ENCODE measurements around the gene SEMA3E.

Gene SEMA3E

DNA sequence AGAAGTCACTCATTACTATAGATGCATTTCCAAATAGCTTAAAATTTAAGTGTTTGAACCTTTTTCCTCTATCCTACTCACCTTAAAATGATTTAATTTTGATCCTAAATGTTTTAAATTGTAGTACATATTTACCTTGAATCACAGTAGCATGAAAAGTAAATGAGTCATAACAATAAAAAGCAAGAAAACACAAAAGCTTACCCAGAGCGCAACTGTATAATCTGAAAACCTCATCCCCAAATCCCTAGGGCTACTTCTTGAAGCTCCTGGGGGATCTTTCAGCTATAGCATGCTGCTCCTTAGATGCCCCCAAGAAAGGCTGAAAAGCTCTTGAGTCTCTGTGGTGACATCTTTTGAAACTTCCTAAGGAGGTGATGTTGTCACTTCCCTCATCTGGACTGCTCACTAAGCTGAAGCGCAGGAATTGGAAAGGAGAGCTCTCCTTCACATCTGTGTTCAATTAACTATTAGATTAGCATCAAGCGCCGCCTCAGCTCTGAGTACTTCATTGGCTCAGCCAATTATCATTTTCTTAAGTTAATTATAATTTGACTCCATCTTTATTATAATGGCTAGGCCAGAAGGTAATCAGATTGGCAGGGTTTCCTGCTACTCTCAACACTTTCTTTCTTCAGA is 60.2 kb downstream of the SEMA3E start:
- H3K36me3 ChIP-seq (ENCODE audit: insufficient read depth, low read length), result no peaks in the 10 kb centered on the region
- no peak overlapping the region for H3K9ac ChIP-seq (ENCODE audit: insufficient read length)
- TF ChIP-seq FOXP2 (optimal IDR thresholded peaks at IDR 0.05; ENCODE audit: control extremely low read depth, extremely low read length, insufficient read depth) (no peak), POLR2AphosphoS5 (IDR thresholded peaks at IDR 0.05; ENCODE audit: borderline replicate concordance, low read depth, low read length) (no peak)
- peak; percentile 14 for DNase-seq (ENCODE audit: low read depth, low spot score)
- H3K9me3 ChIP-seq (ENCODE audit: low read depth, low read length), result no peaks in the 10 kb centered on the region
- peak overlapping the region; percentile 21; the same call in 1 of the 2 replicates for H3K27ac ChIP-seq
- no peak overlapping the region for H3K4me3 ChIP-seq

DNA sequence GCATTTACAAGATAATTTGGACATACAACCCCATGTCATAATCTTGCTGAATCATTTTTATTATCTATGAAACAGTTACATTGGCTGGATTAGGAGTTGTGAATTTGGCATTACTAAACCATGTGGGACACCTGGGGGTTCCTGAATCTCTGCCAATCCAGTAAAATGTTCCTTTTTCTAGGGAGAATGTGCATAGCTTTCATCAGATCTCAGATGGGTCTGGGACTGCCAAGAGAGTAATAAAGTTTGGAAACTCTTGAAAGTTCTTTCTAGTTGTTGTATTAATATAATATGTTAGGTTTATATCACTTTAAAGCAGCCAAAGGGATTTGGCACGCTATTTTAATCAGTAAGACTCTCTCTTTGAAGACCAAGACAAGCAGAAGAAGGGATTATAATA is 62.7 kb downstream of the SEMA3E start:
- TF ChIP-seq EZH2 (IDR thresholded peaks at IDR 0.05) (no peak), POLR2AphosphoS5 (IDR thresholded peaks at IDR 0.05; ENCODE audit: borderline replicate concordance, low read depth, low read length) (no peak), FOXP2 (optimal IDR thresholded peaks at IDR 0.05; ENCODE audit: control extremely low read depth, extremely low read length, insufficient read depth) (no peak)
- H3K9me3 ChIP-seq (ENCODE audit: low read depth, low read length), result no peaks in the 10 kb centered on the region
- no peaks in the 10 kb centered on the region for H3K36me3 ChIP-seq (ENCODE audit: insufficient read depth, low read length)
- peak overlapping the region; percentile 78 for H3K27ac ChIP-seq
- peak; percentile 3 for DNase-seq (ENCODE audit: low read depth, low spot score)
- no peak overlapping the region for H3K9ac ChIP-seq (ENCODE audit: insufficient read length)
- H3K4me3 ChIP-seq, result peak overlapping the region; percentile 45

DNA sequence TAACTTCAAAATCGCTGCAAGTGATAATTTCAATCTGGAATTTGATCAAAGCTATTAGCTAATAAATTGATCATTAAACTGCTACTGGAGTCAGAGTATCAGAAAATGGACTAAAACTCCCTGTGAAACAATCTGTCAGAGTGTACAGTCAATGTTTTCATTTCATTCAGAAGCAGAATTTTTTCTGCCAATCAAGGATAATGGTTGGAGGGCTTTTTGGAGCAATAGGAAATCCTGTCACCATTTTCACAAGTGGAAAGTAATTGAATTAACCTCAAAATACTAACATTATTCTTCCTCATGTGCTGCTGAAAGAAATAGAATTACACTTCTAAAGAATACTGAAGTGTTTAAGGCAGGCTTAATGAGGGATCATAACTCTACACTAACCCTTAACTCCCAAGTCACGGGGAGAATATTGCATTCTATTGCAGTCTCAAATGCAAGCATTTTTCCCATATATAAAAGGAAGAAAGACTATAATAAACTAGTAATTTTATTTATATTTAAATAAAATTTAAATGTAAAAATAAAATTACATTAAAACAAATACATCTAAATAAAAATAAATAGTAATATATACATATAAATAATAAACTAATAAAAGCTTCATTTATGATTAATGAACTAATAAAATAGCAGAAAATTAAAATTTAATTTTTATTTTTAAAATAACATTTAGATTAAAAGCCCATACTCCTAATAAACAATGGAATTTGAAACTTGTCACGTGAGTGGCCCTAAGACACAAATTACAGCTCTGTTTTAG is 67.1 kb downstream of the SEMA3E start:
- H3K27ac ChIP-seq, result no peak overlapping the region
- no peak overlapping the region for H3K9ac ChIP-seq (ENCODE audit: insufficient read length)
- TF ChIP-seq FOXP2 (optimal IDR thresholded peaks at IDR 0.05; ENCODE audit: control extremely low read depth, extremely low read length, insufficient read depth) (no peak), EZH2 (IDR thresholded peaks at IDR 0.05) (no peak), POLR2AphosphoS5 (IDR thresholded peaks at IDR 0.05; ENCODE audit: borderline replicate concordance, low read depth, low read length) (no peak)
- no peaks in the 10 kb centered on the region for H3K36me3 ChIP-seq (ENCODE audit: insufficient read depth, low read length)
- no peak overlapping the region for H3K4me3 ChIP-seq
- DNase-seq (ENCODE audit: low read depth, low spot score), result no peak
- no peaks in the 10 kb centered on the region for H3K9me3 ChIP-seq (ENCODE audit: low read depth, low read length)

DNA sequence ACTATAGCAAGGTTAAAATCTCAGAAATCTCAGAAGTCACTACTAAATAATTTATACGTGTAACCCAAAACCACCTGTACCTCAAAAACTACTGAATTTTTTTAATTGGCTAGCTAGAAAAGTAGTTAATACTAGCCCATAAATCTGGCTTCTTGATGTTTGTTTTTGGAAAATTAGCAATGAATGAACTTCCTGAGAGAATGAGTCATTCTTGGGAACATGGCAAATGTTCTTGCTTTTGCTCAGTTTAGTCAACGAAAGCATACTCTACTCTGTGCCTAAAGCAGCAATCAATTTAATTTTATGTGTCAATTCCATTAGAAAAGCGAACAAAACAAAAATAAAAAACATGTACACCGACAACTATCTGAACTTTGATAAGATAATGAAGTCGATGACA is 69.2 kb downstream of the SEMA3E start:
- Histone ChIP-seq H3K27ac (no peak overlapping the region), H3K36me3 (ENCODE audit: insufficient read depth, low read length) (no peaks in the 10 kb centered on the region), H3K9me3 (ENCODE audit: low read depth, low read length) (no peaks in the 10 kb centered on the region), H3K4me3 (no peak overlapping the region), H3K9ac (ENCODE audit: insufficient read length) (no peak overlapping the region)
- no peak for DNase-seq (ENCODE audit: low read depth, low spot score)
- no peak for TF ChIP-seq FOXP2 (optimal IDR thresholded peaks at IDR 0.05; ENCODE audit: control extremely low read depth, extremely low read length, insufficient read depth)
- no peak for TF ChIP-seq POLR2AphosphoS5 (IDR thresholded peaks at IDR 0.05; ENCODE audit: borderline replicate concordance, low read depth, low read length)
- no peak for TF ChIP-seq EZH2 (IDR thresholded peaks at IDR 0.05)

DNA sequence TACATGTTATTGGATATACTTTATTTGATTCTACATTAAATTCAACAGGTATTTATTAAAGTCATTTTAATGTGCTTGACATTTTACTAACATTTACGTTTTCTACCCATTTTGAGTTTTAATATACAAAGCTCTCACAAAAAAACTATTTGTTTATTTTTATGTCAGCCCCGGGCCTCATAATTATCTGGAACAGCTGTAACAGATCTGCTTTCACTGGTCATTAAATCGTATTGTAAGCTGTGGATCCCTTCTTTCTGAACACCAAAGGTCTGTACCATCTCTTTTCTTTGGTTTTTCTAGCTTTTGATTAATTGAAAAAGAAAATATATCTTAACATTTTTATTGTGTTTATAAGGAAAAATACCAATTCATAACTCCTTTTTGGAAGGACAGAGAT is 73.5 kb downstream of the SEMA3E start:
- no peak for DNase-seq (ENCODE audit: low read depth, low spot score)
- Histone ChIP-seq H3K9me3 (ENCODE audit: low read depth, low read length) (no peaks in the 10 kb centered on the region), H3K4me3 (no peak overlapping the region), H3K36me3 (ENCODE audit: insufficient read depth, low read length) (no peaks in the 10 kb centered on the region), H3K9ac (ENCODE audit: insufficient read length) (no peak overlapping the region), H3K27ac (no peak overlapping the region)
- TF ChIP-seq FOXP2 (optimal IDR thresholded peaks at IDR 0.05; ENCODE audit: control extremely low read depth, extremely low read length, insufficient read depth) (no peak), POLR2AphosphoS5 (IDR thresholded peaks at IDR 0.05; ENCODE audit: borderline replicate concordance, low read depth, low read length) (no peak), EZH2 (IDR thresholded peaks at IDR 0.05) (no peak)

DNA sequence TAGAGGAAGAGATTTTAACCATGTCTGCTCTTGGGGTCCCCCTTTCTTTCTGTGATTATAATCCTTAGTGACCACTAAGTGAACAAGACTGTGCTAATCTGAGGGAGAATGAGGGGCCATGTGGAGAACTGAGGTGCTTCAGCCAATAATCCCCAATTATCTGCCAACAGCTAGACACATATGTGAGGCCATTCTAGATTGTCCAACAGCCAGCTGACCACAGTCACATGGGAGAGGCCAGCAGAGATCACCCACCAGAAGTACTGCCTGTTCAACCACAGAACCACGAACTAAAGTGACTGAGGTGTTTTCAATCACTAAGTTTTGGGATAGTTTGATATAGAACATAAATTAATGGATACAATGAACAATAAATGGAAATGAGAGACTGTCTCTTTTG is 74.3 kb downstream of the SEMA3E start:
- Histone ChIP-seq H3K36me3 (ENCODE audit: insufficient read depth, low read length) (no peaks in the 10 kb centered on the region), H3K9me3 (ENCODE audit: low read depth, low read length) (no peaks in the 10 kb centered on the region), H3K27ac (no peak overlapping the region), H3K9ac (ENCODE audit: insufficient read length) (no peak overlapping the region), H3K4me3 (no peak overlapping the region)
- TF ChIP-seq POLR2AphosphoS5 (IDR thresholded peaks at IDR 0.05; ENCODE audit: borderline replicate concordance, low read depth, low read length) (no peak), FOXP2 (optimal IDR thresholded peaks at IDR 0.05; ENCODE audit: control extremely low read depth, extremely low read length, insufficient read depth) (no peak), EZH2 (IDR thresholded peaks at IDR 0.05) (no peak)
- no peak for DNase-seq (ENCODE audit: low read depth, low spot score)

DNA sequence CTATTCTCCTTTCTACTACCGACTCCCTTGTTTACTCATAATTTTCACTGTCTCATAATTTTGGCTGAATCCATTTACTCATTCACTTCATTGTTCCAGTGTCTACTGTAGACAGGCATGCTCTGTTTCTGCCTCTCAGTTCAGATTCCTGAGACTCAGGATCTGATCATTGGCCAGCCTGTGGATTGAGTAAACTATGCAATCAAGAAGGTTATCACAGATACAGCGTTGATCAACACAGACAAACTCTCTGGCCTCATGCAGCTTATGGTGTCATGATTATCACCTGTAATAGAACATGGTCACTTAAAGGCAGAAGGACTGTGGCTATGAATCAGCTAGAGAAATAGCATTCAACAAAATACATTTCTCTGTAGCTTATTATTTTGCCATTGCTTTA is 86.0 kb downstream of the SEMA3E start:
- H3K4me3 ChIP-seq, result no peak overlapping the region
- no peak for TF ChIP-seq EZH2 (IDR thresholded peaks at IDR 0.05)
- TF ChIP-seq FOXP2 (optimal IDR thresholded peaks at IDR 0.05; ENCODE audit: control extremely low read depth, extremely low read length, insufficient read depth), result no peak
- TF ChIP-seq POLR2AphosphoS5 (IDR thresholded peaks at IDR 0.05; ENCODE audit: borderline replicate concordance, low read depth, low read length), result no peak

DNA sequence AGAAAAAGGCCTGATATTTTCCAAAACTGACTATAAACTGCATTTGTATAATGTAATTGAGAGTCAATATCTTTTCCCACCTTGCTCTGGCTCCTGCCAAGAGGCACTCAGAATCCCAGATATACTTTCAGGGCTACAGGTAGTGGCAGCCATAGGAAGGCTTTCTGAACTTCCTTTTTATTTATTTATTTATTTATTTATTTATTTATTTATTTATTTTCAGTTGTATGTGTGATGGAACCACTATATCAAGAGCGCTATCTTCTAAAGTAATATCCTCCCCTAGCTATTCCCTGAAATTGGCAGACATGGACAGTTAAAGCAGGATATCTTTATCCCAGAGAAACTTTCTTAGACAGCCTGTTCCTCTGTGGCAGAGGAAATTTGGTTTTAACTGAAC is 86.7 kb downstream of the SEMA3E start:
- Histone ChIP-seq H3K27ac (no peak overlapping the region), H3K36me3 (ENCODE audit: insufficient read depth, low read length) (no peaks in the 10 kb centered on the region), H3K4me3 (no peak overlapping the region), H3K9ac (ENCODE audit: insufficient read length) (no peak overlapping the region), H3K9me3 (ENCODE audit: low read depth, low read length) (no peaks in the 10 kb centered on the region)
- no peak for TF ChIP-seq EZH2 (IDR thresholded peaks at IDR 0.05)
- no peak for TF ChIP-seq FOXP2 (optimal IDR thresholded peaks at IDR 0.05; ENCODE audit: control extremely low read depth, extremely low read length, insufficient read depth)
- TF ChIP-seq POLR2AphosphoS5 (IDR thresholded peaks at IDR 0.05; ENCODE audit: borderline replicate concordance, low read depth, low read length), result no peak
- DNase-seq (ENCODE audit: low read depth, low spot score), result no peak

More for the DNA sequence above, 86.0 kb downstream of the SEMA3E start:
- Histone ChIP-seq H3K27ac (no peak overlapping the region), H3K9me3 (ENCODE audit: low read depth, low read length) (no peaks in the 10 kb centered on the region), H3K36me3 (ENCODE audit: insufficient read depth, low read length) (no peaks in the 10 kb centered on the region), H3K9ac (ENCODE audit: insufficient read length) (no peak overlapping the region)
- DNase-seq (ENCODE audit: low read depth, low spot score), result no peak
